ENCODE measurements around the gene NLRX1. TPM values are rescaled to one million over a fixed set of nuclear protein-coding genes. Genes with fewer than 3 reads are reported as not detected.
"Not testable (repeated sequence)": the region's sequence is repeated elsewhere in the genome, so short reads cannot be mapped to it uniquely, and the experiment has no call there.

Gene NLRX1
- total RNA-seq, 1 donor from 2014 or later, result 3.3 TPM

GRCh38 chr11:119207415-119207960 is 39.0 kb downstream of the NLRX1 start:
- no peak for DNase-seq

DNA sequence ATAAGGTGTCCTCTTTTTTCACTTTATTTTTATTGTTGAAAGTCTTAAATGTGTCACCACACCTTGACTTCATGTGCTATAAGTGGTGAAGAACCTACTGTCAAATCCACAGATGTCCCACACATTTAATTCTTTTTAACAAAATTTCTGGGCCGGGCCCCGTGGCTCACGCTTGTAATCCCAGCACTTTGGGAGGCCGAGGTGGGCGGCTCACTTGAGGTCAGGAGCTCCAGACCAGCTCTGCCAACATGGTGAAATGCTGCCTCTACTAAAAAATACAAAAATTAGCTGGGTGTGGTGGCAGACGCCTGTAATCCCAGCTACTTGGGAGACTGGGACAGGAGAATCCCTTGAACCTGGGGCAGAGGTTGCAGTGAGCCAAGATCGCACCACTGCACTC is 40.7 kb downstream of the NLRX1 start:
- no peak for DNase-seq

DNA sequence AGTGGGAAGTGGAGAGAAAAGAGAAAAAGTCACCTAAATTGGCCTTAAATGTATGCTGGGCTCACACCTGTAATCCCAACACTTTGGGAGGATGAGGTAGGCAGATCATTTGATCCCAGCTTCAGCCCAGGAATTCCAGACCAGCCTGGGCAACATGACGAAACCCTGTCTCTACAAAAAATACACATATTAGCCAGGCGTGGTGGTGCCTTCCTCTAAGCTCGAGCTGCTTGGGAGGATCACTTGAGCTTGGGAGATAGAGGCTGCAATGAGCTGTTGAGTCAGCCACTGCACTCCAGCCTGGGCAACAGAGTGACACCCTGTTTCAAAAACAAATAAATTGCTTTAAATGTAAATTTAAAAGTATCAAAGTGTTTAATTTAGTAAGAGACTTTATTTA is 41.5 kb downstream of the NLRX1 start:
- no peak for DNase-seq

DNA sequence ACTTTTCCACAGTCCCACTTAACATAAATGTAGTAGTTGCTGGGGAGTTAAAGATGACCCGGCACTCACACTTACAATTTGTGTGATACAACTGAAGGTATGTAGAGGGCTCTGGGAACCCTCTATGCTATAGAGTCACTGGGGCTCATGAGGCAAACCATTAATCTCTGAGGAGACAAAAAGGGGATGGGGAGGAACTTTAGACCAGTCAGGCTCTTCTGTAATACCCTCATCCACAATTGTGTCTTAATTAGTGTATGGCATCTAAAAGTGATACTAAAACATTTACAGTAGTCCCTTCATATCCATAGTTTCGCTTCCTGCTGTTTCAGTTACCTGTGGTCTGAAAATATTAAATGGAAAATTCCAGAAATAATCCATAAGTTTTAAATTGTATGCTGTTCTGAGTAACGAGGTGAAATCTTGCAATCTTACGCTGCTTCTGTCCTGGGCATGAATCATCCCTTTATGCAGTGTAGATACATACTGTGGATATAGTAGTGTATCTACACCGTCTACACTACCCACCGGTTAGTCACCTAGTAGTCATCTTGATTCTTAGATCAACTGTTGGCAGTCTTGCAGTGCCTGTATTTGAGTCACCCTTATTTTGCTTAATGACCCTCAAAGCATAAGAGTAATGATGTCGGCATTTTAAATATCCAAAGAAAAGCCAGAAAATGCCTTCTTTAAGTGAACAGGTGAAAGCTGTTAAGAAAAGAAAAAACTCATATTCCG is 49.8 kb downstream of the NLRX1 start:
- DNase-seq, result no peak

DNA sequence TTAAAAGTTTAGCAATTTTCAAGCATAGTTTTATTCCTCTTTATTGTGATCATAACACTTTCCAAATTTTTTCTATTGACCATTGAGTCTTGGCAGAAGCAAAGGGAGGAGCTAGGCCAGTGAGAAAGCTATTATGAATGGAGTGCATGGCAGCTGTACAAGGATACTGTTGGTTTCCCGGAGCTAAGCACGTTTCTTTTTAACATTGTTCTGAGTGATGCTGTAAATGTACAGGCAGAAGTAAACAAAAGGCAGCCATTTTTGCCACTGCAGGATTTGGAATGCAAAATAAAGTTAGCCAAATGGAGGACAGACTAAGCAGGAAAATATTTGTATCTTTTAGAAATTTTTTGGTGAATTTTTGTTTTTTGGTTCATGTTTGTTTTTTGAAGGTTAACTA is 53.8 kb downstream of the NLRX1 start:
- no peak for DNase-seq

DNA sequence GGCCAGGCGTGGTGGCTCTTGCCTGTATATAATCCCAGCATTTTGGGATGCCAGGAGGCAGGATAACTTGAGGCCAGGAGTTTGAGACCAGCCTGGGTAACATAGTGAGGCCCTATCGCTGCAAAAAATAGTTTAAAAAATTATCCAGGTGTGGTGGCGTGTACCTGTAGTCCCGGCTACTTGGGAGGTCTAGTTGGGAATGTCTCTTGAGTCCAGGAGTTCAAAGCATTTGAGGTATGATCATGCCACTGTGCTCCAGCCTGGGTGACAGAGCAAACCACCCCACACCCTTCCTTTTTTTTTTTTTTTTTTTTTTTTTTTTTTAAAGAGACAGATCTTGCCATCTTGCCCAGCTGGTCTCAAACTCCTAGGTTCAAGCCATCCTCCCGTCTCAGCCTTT is 54.4 kb downstream of the NLRX1 start:
- no peak for DNase-seq

- no peak for DNase-seq
Measured at GRCh38 chr11:119223856-119224255, 55.3 kb downstream of the NLRX1 start.

- DNase-seq, result not testable (repeated sequence)
Measured at GRCh38 chr11:119228535-119229287, 60.2 kb downstream of the NLRX1 start.

- no peak for DNase-seq
Measured at GRCh38 chr11:119229288-119229672, 60.8 kb downstream of the NLRX1 start.

GRCh38 chr11:119229741-119230140 is 61.2 kb downstream of the NLRX1 start:
- DNase-seq, result no peak

Other genes with a start within 250 kb of the NLRX1 start
- 11.5 TPM for gene BCL9L, start 242.8 kb upstream of the NLRX1 start, total RNA-seq
- not detected for gene UPK2, start 212.4 kb upstream of the NLRX1 start, total RNA-seq
- 0.31 TPM for gene FOXR1, start 197.0 kb upstream of the NLRX1 start, total RNA-seq
- 31.0 TPM for gene CENATAC, start 170.6 kb upstream of the NLRX1 start, total RNA-seq
- 705 TPM for gene RPS25, start 150.4 kb upstream of the NLRX1 start, total RNA-seq
- 63.9 TPM for gene TRAPPC4, start 150.0 kb upstream of the NLRX1 start, total RNA-seq
- gene SLC37A4, start 137.8 kb upstream of the NLRX1 start, total RNA-seq, result 9.5 TPM
- 37.0 TPM for gene HYOU1, start 111.5 kb upstream of the NLRX1 start, total RNA-seq
- gene VPS11, start 100.9 kb upstream of the NLRX1 start, total RNA-seq, result 22.1 TPM
- gene HMBS, start 83.8 kb upstream of the NLRX1 start, total RNA-seq, result 2.0 TPM
- 8.7 TPM for gene DPAGT1, start 66.9 kb upstream of the NLRX1 start, total RNA-seq
- 7.6 TPM for gene C2CD2L, start 61.4 kb upstream of the NLRX1 start, total RNA-seq
- 21.7 TPM for gene HINFP, start 47.1 kb upstream of the NLRX1 start, total RNA-seq
- 2.5 TPM for gene ABCG4, start 19.7 kb upstream of the NLRX1 start, total RNA-seq
- gene NHERF4, start 16.8 kb downstream of the NLRX1 start, total RNA-seq, result not detected
- gene CBL, start 37.6 kb downstream of the NLRX1 start, total RNA-seq, result 12.0 TPM
- gene MCAM, start 148.4 kb downstream of the NLRX1 start, total RNA-seq, result 10.6 TPM
- 1.6 TPM for gene RNF26, start 165.8 kb downstream of the NLRX1 start, total RNA-seq
- 4.2 TPM for gene C1QTNF5, start 172.2 kb downstream of the NLRX1 start, total RNA-seq
- not detected for gene MFRP, start 178.0 kb downstream of the NLRX1 start, total RNA-seq
- 1.6 TPM for gene USP2, start 213.0 kb downstream of the NLRX1 start, total RNA-seq